ENCODE data around the gene CLDN7. TPM values are rescaled to one million over a fixed set of nuclear protein-coding genes. Genes with fewer than 3 reads are reported as not detected.

The CLDN7 gene
- total RNA-seq, 2 experiments from 2014 or later, result 0.32 TPM; not detected in 1

DNA sequence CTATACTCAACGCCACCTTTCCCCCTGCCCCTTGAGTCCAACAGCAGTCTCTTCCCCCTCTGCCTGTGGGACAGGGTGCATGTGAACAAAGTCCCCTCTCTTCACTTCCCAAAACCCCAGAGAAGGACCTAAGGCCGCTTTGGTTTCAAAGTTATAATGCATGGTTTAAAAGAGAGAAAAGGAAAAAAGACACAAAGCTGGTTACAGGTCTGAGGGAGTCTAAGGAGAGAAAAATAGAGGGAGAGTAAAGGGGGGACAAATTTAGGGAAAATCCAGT, 18.9 kb downstream of the CLDN7 start:
- intact Hi-C loops (cut with micrococcal nuclease; ENCODE audit: unreplicated experiment), result loop anchor here (5.0 kb wide), 1 partner anchor 329 kb away; no protein-coding TSS in a partner anchor
- H3K4me2 ChIP-seq (ENCODE audit: low read length), result peak overlapping the region; percentile 93
- no TSS peak for BruUV-seq (replicated peaks)
- H4K20me1 ChIP-seq (ENCODE audit: insufficient read depth, low read length), result no peaks in the 10 kb centered on the region
- H3K36me3 ChIP-seq (ENCODE audit: insufficient read depth, low read length), result peaks cover 65% of the 10 kb centered on the region
- peak overlapping the region; percentile 26 for H3K27ac ChIP-seq (ENCODE audit: low read depth, low read length, poor library complexity, severe bottlenecking)
- H3K9me3 ChIP-seq (ENCODE audit: low read length), result no peaks in the 10 kb centered on the region
- DNase-seq (ENCODE audit: low spot score), result no peak
- peak overlapping the region; percentile 86 for H3K4me3 ChIP-seq (ENCODE audit: low read depth, low read length, poor library complexity, severe bottlenecking)
- peaks cover 38% of the 10 kb centered on the region for H3K79me2 ChIP-seq (ENCODE audit: insufficient read depth, low read depth, low read length)
- H2AFZ ChIP-seq (ENCODE audit: low read length), result no peak overlapping the region
- H3K9me2 ChIP-seq (ENCODE audit: insufficient read depth, low read length), result no peaks in the 10 kb centered on the region
- TF ChIP-seq, protein P1, sequence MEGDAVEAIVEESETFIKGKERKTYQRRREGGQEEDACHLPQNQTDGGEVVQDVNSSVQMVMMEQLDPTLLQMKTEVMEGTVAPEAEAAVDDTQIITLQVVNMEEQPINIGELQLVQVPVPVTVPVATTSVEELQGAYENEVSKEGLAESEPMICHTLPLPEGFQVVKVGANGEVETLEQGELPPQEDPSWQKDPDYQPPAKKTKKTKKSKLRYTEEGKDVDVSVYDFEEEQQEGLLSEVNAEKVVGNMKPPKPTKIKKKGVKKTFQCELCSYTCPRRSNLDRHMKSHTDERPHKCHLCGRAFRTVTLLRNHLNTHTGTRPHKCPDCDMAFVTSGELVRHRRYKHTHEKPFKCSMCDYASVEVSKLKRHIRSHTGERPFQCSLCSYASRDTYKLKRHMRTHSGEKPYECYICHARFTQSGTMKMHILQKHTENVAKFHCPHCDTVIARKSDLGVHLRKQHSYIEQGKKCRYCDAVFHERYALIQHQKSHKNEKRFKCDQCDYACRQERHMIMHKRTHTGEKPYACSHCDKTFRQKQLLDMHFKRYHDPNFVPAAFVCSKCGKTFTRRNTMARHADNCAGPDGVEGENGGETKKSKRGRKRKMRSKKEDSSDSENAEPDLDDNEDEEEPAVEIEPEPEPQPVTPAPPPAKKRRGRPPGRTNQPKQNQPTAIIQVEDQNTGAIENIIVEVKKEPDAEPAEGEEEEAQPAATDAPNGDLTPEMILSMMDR (conservative IDR thresholded peaks at IDR 0.05; ENCODE audit: low read length), result no peak
- no peak for TF ChIP-seq EZH2phosphoT487 (IDR thresholded peaks at IDR 0.05; ENCODE audit: borderline replicate concordance, low read depth, low read length)
- ChIA-PET POLR2A (no interaction called here), CTCF (ENCODE audit: unreplicated experiment) (no interaction called here)
- peaks cover 31% of the 10 kb centered on the region for H3K4me1 ChIP-seq (ENCODE audit: insufficient read depth, low read length, poor library complexity, severe bottlenecking)

DNA sequence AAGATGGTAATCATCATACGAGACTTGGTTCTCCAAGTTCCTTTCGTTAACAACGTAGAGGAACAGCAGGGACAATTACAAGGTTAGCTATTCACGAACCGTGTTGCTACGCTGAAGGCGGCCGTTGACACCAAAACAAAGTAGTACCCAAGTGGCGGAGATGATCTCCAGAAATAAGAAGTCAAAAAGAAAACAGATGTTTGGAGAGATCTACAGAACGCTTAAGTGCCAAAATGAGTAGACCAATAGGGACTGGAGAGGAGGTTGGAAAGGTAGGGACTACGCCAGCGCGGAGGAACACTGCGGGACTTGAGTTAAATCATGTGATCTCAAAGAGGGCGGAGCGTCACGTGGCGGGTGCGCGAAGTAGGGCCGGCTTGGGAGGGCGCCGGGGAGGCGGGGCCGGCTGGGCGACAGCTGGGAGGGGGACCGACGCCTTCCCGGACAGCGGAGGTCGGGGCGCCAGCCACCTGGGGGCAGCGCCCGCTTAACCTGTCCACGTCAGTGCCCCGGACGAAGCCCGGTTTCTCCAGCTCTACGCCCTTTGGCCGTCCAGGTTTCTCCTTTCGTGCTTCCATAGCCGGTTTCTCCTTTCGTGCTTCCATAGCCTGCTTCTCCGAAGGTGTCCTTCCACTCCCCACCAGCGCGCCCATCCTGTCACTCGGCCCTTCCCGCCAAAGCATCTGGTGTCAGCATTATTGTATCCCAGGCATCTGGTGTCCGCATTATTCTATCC, 19.4 kb downstream of the CLDN7 start:
- Histone ChIP-seq H3K79me2 (ENCODE audit: insufficient read depth, low read depth, low read length) (peaks cover 33% of the 10 kb centered on the region), H3K27ac (ENCODE audit: low read depth, low read length, poor library complexity, severe bottlenecking) (peak overlapping the region; percentile 72), H3K9me3 (ENCODE audit: low read length) (no peaks in the 10 kb centered on the region), H4K20me1 (ENCODE audit: insufficient read depth, low read length) (no peaks in the 10 kb centered on the region), H3K36me3 (ENCODE audit: insufficient read depth, low read length) (peaks cover 63% of the 10 kb centered on the region), H2AFZ (ENCODE audit: low read length) (peak overlapping the region; percentile 42; the same call in 1 of the 2 replicates), H3K4me3 (ENCODE audit: low read depth, low read length, poor library complexity, severe bottlenecking) (peak overlapping the region; percentile 86), H3K9me2 (ENCODE audit: insufficient read depth, low read length) (no peaks in the 10 kb centered on the region), H3K4me2 (ENCODE audit: low read length) (peak overlapping the region; percentile 93), H3K4me1 (ENCODE audit: insufficient read depth, low read length, poor library complexity, severe bottlenecking) (peaks cover 31% of the 10 kb centered on the region)
- peak; percentile 93 for DNase-seq (ENCODE audit: low spot score)
- ChIA-PET CTCF (ENCODE audit: unreplicated experiment) (no interaction called here), POLR2A (interaction anchor here (0.6 to 0.7 kb wide), 4 partner anchors 17 to 1294 kb away, joined by 3 to 7 read pairs (median 4); partner anchors contain the start of genes ACADVL and DLG4)
- TF ChIP-seq, protein P1 (conservative IDR thresholded peaks at IDR 0.05; ENCODE audit: low read length), result no peak
- no peak for TF ChIP-seq EZH2phosphoT487 (IDR thresholded peaks at IDR 0.05; ENCODE audit: borderline replicate concordance, low read depth, low read length)
- no TSS peak for BruUV-seq (replicated peaks)
- intact Hi-C loops (cut with micrococcal nuclease; ENCODE audit: unreplicated experiment), result loop anchor here (5.0 kb wide), 1 partner anchor 329 kb away; no protein-coding TSS in a partner anchor
